ENCODE measurements around the gene CLNK. TPM values are rescaled to one million over a fixed set of nuclear protein-coding genes. Genes with fewer than 3 reads are reported as not detected.

CLNK gene
- total and polyA plus RNA-seq, 4 donors, result 0.04 to 0.57 (median 0.14) TPM; not detected in 1

- H3K27me3 ChIP-seq (ENCODE audit: control insufficient read depth in 3 of 3, insufficient read depth in 3 of 3, low read length in 2 of 3), result no peaks in the 10 kb centered on the region
- no peak overlapping the region for H3K27ac ChIP-seq (ENCODE audit: low read depth in 1 of 2, low read length in 1 of 2)
- peaks cover 0 to 2% (median 0%) of the 10 kb centered on the region in 4 donors for H3K9me3 ChIP-seq (ENCODE audit: control insufficient read depth in 4 of 4, insufficient read depth in 3 of 4, low read length in 3 of 4)
- no peak for TF ChIP-seq CTCF (IDR thresholded peaks at IDR 0.05; ENCODE audit: control extremely low read depth, extremely low read depth)
- DNase-seq, result no peak
- 6 to 28% methylated on average over 3 of the region's 3 CpGs for WGBS, 2 donors
- no peak overlapping the region for H3K4me3 ChIP-seq
- no peaks in the 10 kb centered on the region for H3K36me3 ChIP-seq (ENCODE audit: control insufficient read depth in 4 of 4, insufficient read depth in 4 of 4, low read length in 4 of 4)
- no peaks in the 10 kb centered on the region for H3K4me1 ChIP-seq (ENCODE audit: control insufficient read depth in 5 of 5, insufficient read depth in 5 of 5, low read length in 5 of 5)
- ATAC-seq (ENCODE audit: insufficient read depth, low FRiP score), result no peak
- no peak overlapping the region for H3K9ac ChIP-seq (ENCODE audit: insufficient read depth in 1 of 2, low read length in 2 of 2)
Measured at GRCh38 chr4:10732235-10732913, 47.8 kb upstream of the CLNK start.

GRCh38 chr4:10731690-10732089, 47.1 kb upstream of the CLNK start:
- ATAC-seq (ENCODE audit: insufficient read depth, low FRiP score), result no peak
- WGBS, 2 donors, result 81 to 82% methylated on average over 3 of the region's 3 CpGs
- no peaks in the 10 kb centered on the region for H3K27me3 ChIP-seq (ENCODE audit: control insufficient read depth in 3 of 3, insufficient read depth in 3 of 3, low read length in 2 of 3)
- H3K9ac ChIP-seq (ENCODE audit: insufficient read depth in 1 of 2, low read length in 2 of 2), result no peak overlapping the region
- H3K9me3 ChIP-seq (ENCODE audit: control insufficient read depth in 4 of 4, insufficient read depth in 3 of 4, low read length in 3 of 4), result peaks cover 0 to 2% (median 0%) of the 10 kb centered on the region in 4 donors
- H3K27ac ChIP-seq (ENCODE audit: low read depth in 1 of 2, low read length in 1 of 2), result no peak overlapping the region
- H3K4me1 ChIP-seq (ENCODE audit: control insufficient read depth in 5 of 5, insufficient read depth in 5 of 5, low read length in 5 of 5), result no peaks in the 10 kb centered on the region
- TF ChIP-seq CTCF (IDR thresholded peaks at IDR 0.05; ENCODE audit: control extremely low read depth, extremely low read depth), result no peak
- H3K4me3 ChIP-seq, result no peak overlapping the region
- no peak for DNase-seq
- no peaks in the 10 kb centered on the region for H3K36me3 ChIP-seq (ENCODE audit: control insufficient read depth in 4 of 4, insufficient read depth in 4 of 4, low read length in 4 of 4)

- Histone ChIP-seq H3K4me3 (no peak overlapping the region), H3K27ac (ENCODE audit: low read depth in 1 of 2, low read length in 1 of 2) (no peak overlapping the region), H3K4me1 (ENCODE audit: control insufficient read depth in 5 of 5, insufficient read depth in 5 of 5, low read length in 5 of 5) (no peaks in the 10 kb centered on the region), H3K36me3 (ENCODE audit: control insufficient read depth in 4 of 4, insufficient read depth in 4 of 4, low read length in 4 of 4) (no peaks in the 10 kb centered on the region), H3K9me3 (ENCODE audit: control insufficient read depth in 4 of 4, insufficient read depth in 3 of 4, low read length in 3 of 4) (peaks cover 0 to 2% (median 0%) of the 10 kb centered on the region in 4 donors), H3K27me3 (ENCODE audit: control insufficient read depth in 3 of 3, insufficient read depth in 3 of 3, low read length in 2 of 3) (no peaks in the 10 kb centered on the region), H3K9ac (ENCODE audit: insufficient read depth in 1 of 2, low read length in 2 of 2) (no peak overlapping the region)
- DNase-seq, result no peak
- 69 to 85% methylated on average over 4 of the region's 4 CpGs for WGBS, 2 donors
- no peak for TF ChIP-seq CTCF (IDR thresholded peaks at IDR 0.05; ENCODE audit: control extremely low read depth, extremely low read depth)
- ATAC-seq (ENCODE audit: insufficient read depth, low FRiP score), result no peak
Measured at GRCh38 chr4:10731162-10731561, 46.6 kb upstream of the CLNK start.

GRCh38 chr4:10730590-10730989, 46.0 kb upstream of the CLNK start:
- Histone ChIP-seq H3K4me3 (no peak overlapping the region), H3K9me3 (ENCODE audit: control insufficient read depth in 4 of 4, insufficient read depth in 3 of 4, low read length in 3 of 4) (peaks cover 0 to 2% (median 0%) of the 10 kb centered on the region in 4 donors), H3K36me3 (ENCODE audit: control insufficient read depth in 4 of 4, insufficient read depth in 4 of 4, low read length in 4 of 4) (no peaks in the 10 kb centered on the region), H3K4me1 (ENCODE audit: control insufficient read depth in 5 of 5, insufficient read depth in 5 of 5, low read length in 5 of 5) (no peaks in the 10 kb centered on the region), H3K27me3 (ENCODE audit: control insufficient read depth in 3 of 3, insufficient read depth in 3 of 3, low read length in 2 of 3) (no peaks in the 10 kb centered on the region), H3K27ac (ENCODE audit: low read depth in 1 of 2, low read length in 1 of 2) (no peak overlapping the region), H3K9ac (ENCODE audit: insufficient read depth in 1 of 2, low read length in 2 of 2) (no peak overlapping the region)
- no peak for TF ChIP-seq CTCF (IDR thresholded peaks at IDR 0.05; ENCODE audit: control extremely low read depth, extremely low read depth)
- DNase-seq (no peak), ATAC-seq (ENCODE audit: insufficient read depth, low FRiP score) (no peak)
- 90 to 93% methylated on average over 7 of the region's 7 CpGs for WGBS, 2 donors
